ENCODE data around the gene TMEM232.

- TF ChIP-seq POLR2A (IDR thresholded peaks at IDR 0.05) (no peak), CTCF (IDR thresholded peaks at IDR 0.05 in 4 of 5, conservative IDR thresholded peaks at IDR 0.05 in 1 of 5) (no peak)
These were observed at the start of gene TMEM232 for GRCh38 chr5:110726249-110727024.
